Adrenal gland (tissue), 5 donors: ENCODE measurements around the gene PNPLA7.

Experiments used
- CTCF ChIP-seq, 6 experiments: fragments of 450-650 bp in 4 of 6; fragments of 200-600 bp in 2 of 6; sonication (generic) in 1 of 6; IDR thresholded peaks; 1 replicate in 5 of 6; 2 replicates in 1 of 6; pipeline versions ENCODE4 v1.5.1 to v1.8.0; 2016 to 2021; ENCODE audit warnings: antibody characterized with exemption in 6 of 6, mild to moderate bottlenecking in 2 of 6, moderate library complexity in 1 of 6
- POLR2A ChIP-seq, 2 donors: fragments of 450-650 bp; IDR thresholded peaks; one replicate each; pipeline ENCODE4 v1.6.1; 2017; ENCODE audit warnings: antibody characterized with exemption in 2 of 2, mild to moderate bottlenecking in 2 of 2, moderate library complexity in 1 of 2
- donor health status: DM: no; HTN: no; CAD: no.

GRCh38 chr9:137544176-137544760 is 5.9 kb downstream of the PNPLA7 start:
- TF ChIP-seq CTCF (IDR thresholded peaks at IDR 0.05) (no peak), POLR2A (IDR thresholded peaks at IDR 0.05) (no peak)
